Measurements from ENCODE around the gene LITAFD. TPM values are rescaled to one million over a fixed set of nuclear protein-coding genes. Genes with fewer than 3 reads are reported as not detected.

LITAFD gene
- polyA plus RNA-seq, 3 donors, result not detected

DNA sequence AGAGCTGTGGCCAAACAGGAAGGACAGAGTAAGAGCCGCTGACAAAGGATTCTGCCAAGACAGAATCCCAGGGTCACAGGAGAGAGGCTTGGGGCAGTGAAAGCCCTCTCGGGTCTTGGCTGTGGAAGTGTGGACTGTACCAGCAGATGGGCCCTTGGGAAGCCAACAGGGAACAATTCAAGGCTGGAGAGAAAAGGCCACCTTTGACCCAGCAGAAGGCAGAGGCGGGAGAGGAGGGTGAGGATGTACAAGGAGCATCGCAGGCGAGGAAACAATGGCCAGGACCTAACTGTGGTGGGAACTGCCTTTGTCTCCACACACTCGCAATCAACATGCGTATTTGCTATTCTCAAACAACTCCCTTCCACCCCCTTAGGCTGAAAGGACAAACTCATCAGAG is 29.0 kb upstream of the LITAFD start:
- peaks cover 32% of the 10 kb centered on the region for H3K4me1 Mint-ChIP-seq
- intact Hi-C loops (cut with micrococcal nuclease), result no loop called here

GRCh38 chr16:8853611-8854010 is 28.5 kb upstream of the LITAFD start:
- DNase-seq, result no peak
- Histone ChIP-seq H3K9me3 (replicated peaks in 1 of 2; ENCODE audit: control insufficient read depth in 1 of 2, insufficient read depth in 1 of 2, low read length in 2 of 2) (no peaks in the 10 kb centered on the region), H2AFZ (ENCODE audit: insufficient read depth, low read depth, low read length, poor library complexity, severe bottlenecking) (no peak overlapping the region), H3K27me3 (ENCODE audit: control insufficient read depth in 2 of 2, insufficient read depth in 2 of 2, low read length in 2 of 2) (no peaks in the 10 kb centered on the region), H3K4me3 (replicated peaks in 1 of 3; ENCODE audit: low read depth in 2 of 3, low read length in 3 of 3) (no peak overlapping the region), H3K4me1 (ENCODE audit: control insufficient read depth in 1 of 2, insufficient read depth in 2 of 2, low read length in 2 of 2) (peaks cover 21 to 27% of the 10 kb centered on the region in 2 donors), H3K36me3 (replicated peaks in 1 of 2; ENCODE audit: control insufficient read depth in 1 of 2, insufficient read depth in 2 of 2, low read length in 2 of 2) (peaks cover 43 to 79% of the 10 kb centered on the region in 2 donors), H3K4me2 (replicated peaks; ENCODE audit: extremely low read depth, low read length, poor library complexity, severe bottlenecking) (no peak overlapping the region), H3K27ac (ENCODE audit: low read depth in 1 of 2, low read length in 2 of 2) (no peak overlapping the region), H4K20me1 (ENCODE audit: insufficient read depth, low read length) (peaks cover 44% of the 10 kb centered on the region), H3K9ac (ENCODE audit: insufficient read depth, low read length, poor library complexity, severe bottlenecking) (no peak overlapping the region), H3K79me2 (ENCODE audit: insufficient read depth, low read length) (peaks cover 3% of the 10 kb centered on the region)
- Mint-ChIP-seq H3K9me3 (peaks cover 0 to 4% (median 0%) of the 10 kb centered on the region in 7 donors), H3K4me1 (peaks cover 32% of the 10 kb centered on the region), H3K36me3 (peaks cover 78 to 96% of the 10 kb centered on the region in 2 donors), H3K27me3 (ENCODE audit: low read depth in 3 of 3) (peaks cover 2 to 6% (median 3%) of the 10 kb centered on the region in 3 donors), H3K27ac (no peak overlapping the region), H3K4me3 (no peak overlapping the region)
- 96% methylated on average over 4 of the region's 7 CpGs for WGBS (ENCODE audit: insufficient coverage)
- intact Hi-C loops (cut with micrococcal nuclease), result no loop called here
- TF ChIP-seq, protein P1, sequence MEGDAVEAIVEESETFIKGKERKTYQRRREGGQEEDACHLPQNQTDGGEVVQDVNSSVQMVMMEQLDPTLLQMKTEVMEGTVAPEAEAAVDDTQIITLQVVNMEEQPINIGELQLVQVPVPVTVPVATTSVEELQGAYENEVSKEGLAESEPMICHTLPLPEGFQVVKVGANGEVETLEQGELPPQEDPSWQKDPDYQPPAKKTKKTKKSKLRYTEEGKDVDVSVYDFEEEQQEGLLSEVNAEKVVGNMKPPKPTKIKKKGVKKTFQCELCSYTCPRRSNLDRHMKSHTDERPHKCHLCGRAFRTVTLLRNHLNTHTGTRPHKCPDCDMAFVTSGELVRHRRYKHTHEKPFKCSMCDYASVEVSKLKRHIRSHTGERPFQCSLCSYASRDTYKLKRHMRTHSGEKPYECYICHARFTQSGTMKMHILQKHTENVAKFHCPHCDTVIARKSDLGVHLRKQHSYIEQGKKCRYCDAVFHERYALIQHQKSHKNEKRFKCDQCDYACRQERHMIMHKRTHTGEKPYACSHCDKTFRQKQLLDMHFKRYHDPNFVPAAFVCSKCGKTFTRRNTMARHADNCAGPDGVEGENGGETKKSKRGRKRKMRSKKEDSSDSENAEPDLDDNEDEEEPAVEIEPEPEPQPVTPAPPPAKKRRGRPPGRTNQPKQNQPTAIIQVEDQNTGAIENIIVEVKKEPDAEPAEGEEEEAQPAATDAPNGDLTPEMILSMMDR (IDR thresholded peaks at IDR 0.05), result no peak

More for the DNA sequence above, 29.0 kb upstream of the LITAFD start:
- H3K79me2 ChIP-seq (ENCODE audit: insufficient read depth, low read length), result no peaks in the 10 kb centered on the region
- peaks cover 43 to 79% of the 10 kb centered on the region in 2 donors for H3K36me3 ChIP-seq (replicated peaks in 1 of 2; ENCODE audit: control insufficient read depth in 1 of 2, insufficient read depth in 2 of 2, low read length in 2 of 2)
- H3K27ac Mint-ChIP-seq, result no peak overlapping the region
- peaks cover 2 to 6% (median 6%) of the 10 kb centered on the region in 3 donors for H3K27me3 Mint-ChIP-seq (ENCODE audit: low read depth in 3 of 3)
- peaks cover 41% of the 10 kb centered on the region for H4K20me1 ChIP-seq (ENCODE audit: insufficient read depth, low read length)
- H2AFZ ChIP-seq (ENCODE audit: insufficient read depth, low read depth, low read length, poor library complexity, severe bottlenecking), result no peak overlapping the region
- H3K4me3 Mint-ChIP-seq, result no peak overlapping the region
- H3K9me3 ChIP-seq (replicated peaks in 1 of 2; ENCODE audit: control insufficient read depth in 1 of 2, insufficient read depth in 1 of 2, low read length in 2 of 2), result no peaks in the 10 kb centered on the region
- H3K4me3 ChIP-seq (replicated peaks in 1 of 3; ENCODE audit: low read depth in 2 of 3, low read length in 3 of 3), result no peak overlapping the region
- no peaks in the 10 kb centered on the region for H3K27me3 ChIP-seq (ENCODE audit: control insufficient read depth in 2 of 2, insufficient read depth in 2 of 2, low read length in 2 of 2)
- no peak overlapping the region for H3K9ac ChIP-seq (ENCODE audit: insufficient read depth, low read length, poor library complexity, severe bottlenecking)
- H3K27ac ChIP-seq (ENCODE audit: low read depth in 1 of 2, low read length in 2 of 2), result no peak overlapping the region
- H3K4me1 ChIP-seq (ENCODE audit: control insufficient read depth in 1 of 2, insufficient read depth in 2 of 2, low read length in 2 of 2), result peaks cover 21 to 31% of the 10 kb centered on the region in 2 donors
- peaks cover 78 to 96% of the 10 kb centered on the region in 2 donors for H3K36me3 Mint-ChIP-seq
- H3K4me2 ChIP-seq (replicated peaks; ENCODE audit: extremely low read depth, low read length, poor library complexity, severe bottlenecking), result no peak overlapping the region
- DNase-seq, result no peak
- 94% methylated on average over 4 of the region's 7 CpGs for WGBS (ENCODE audit: insufficient coverage)
- H3K9me3 Mint-ChIP-seq, result peaks cover 0 to 4% (median 0%) of the 10 kb centered on the region in 7 donors
- TF ChIP-seq, protein P1 (IDR thresholded peaks at IDR 0.05), result no peak
